Activated CD4-positive, alpha-beta T cell treated with anti-CD3 and anti-CD28 coated beads, Interleukin-2, amount 50 U/mL, for 48 hours (primary cell): ENCODE measurements around the gene GABRR1.
"Not testable (repeated sequence)": the region's sequence is repeated elsewhere in the genome, so short reads cannot be mapped to it uniquely, and the experiment has no call there.

Experiments
- DNase-seq, 2 experiments: peaks; one replicate each; pipeline ENCODE4 v3.0.0-alpha.2; 2020

Gene GABRR1

DNA sequence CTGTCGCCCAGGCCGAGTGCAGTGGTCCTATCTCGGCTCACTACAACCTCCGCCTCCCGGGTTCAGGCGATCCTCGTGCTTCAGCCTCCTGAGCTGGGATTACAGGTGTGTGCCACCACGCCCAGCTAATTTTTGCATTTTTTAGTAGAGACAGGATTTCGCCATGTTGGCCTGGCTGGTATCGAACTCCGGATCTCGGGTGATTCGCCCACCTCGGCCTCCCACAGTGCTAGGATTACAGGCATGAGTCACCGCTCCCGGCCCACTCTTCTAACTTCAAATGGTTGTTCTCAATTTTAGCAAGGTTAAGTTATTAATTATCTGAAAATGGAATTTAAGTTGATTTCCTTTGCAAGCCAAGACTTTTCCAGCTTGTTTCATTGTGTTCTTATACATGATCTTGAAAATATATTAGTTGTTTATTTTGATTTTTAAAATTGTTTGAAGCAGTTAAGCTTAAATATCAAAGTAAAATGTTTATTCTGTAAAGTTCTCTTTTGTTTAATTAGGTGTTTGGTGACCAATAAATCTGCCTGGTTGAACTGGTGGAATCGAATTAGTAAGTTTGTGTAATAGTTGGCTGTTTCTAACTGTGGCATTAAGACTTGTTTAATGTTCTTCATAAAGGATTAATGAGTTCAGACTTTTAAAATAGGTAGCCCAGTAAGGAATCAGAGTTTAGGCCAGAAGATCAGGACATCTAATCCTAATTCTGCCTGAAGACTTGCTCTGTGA lies 69.0 kb downstream of the GABRR1 start:
- DNase-seq, result peak; percentile 34 to 39

DNA sequence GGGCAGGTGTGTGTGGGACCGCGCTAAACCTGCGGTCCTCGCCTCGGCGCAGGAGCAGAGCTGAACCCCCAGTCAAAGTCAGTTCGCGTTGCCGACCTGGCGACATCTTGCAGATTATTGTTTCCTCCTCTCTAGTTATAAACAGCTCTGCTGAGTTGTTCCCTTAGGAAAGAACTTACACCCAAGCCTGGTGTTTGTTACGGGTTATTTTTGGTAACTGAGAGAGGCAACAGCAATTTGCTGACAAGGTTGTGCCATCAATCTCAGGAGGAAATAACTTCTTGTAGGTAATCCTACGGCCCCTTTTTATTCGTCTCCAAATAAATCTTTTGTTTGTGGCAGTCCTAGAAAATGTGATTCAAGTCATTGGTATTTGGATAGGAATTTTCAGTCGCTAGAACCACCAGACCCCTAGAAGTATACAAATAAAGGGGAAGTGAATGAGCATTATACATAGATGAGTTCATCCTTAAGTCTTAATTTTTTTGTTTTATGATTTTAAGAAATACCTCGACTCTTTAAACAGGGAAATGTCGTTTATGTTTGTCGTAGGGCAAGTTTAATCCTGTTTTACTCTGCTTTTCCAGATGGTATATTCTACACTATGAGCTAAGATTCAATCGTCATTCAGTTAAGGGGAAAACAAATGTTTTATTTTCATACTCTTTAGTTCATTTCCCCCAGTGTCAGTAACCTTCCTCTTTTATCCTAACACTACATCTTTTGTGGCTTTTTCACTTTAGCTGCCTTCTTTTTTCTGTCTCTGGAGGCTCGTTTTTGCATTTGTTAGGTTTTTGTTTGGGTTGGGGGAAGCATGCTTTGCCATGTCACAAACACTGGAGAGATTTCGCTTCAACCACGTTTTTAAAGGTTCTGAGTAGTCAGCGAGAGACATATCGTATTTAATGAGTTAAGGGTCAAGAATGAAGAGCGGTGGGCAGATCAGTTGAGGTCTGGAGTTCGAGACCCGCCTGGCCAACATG lies 70.1 kb downstream of the GABRR1 start:
- DNase-seq, result peak; percentile 35 to 45

DNA sequence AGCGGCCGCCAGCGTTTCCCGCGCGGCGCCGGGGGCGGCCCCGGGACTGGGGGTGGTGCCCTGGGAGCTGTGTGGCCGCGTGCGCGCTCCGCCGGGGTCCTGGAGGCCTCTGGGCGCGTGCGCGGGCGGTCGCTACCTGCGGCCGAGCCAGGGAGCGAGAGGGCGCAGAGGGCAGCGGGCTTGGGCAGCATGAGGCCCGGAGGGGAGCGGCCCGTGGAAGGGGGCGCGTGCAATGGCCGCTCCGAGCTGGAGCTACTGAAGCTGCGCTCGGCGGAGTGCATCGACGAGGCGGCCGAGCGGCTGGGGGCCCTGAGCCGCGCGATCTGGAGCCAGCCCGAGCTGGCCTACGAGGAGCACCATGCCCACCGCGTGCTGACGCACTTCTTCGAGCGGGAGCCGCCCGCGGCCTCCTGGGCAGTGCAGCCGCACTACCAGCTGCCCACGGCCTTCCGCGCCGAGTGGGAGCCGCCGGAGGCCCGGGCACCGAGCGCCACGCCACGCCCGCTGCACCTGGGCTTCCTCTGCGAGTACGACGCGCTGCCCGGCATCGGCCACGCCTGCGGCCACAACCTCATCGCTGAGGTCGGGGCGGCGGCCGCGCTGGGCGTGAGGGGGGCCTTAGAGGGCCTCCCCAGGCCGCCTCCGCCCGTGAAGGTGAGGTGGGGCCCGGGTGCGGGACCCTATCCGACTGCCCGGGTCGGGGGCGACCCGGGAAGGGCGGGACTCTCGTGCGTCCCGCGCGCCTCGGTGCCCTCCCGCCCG lies 71.0 kb downstream of the GABRR1 start, which contains the start of gene PM20D2:
TSS of gene PM20D2 (plus strand) at position 100 of the 762 bp plus-strand sequence. CDS start at position 190, 90 bp downstream.
- peak; percentile 69 to 75 for DNase-seq

- no peak for DNase-seq
Observed at GRCh38 chr6:89145091-89145955, 71.8 kb downstream of the GABRR1 start.

DNA sequence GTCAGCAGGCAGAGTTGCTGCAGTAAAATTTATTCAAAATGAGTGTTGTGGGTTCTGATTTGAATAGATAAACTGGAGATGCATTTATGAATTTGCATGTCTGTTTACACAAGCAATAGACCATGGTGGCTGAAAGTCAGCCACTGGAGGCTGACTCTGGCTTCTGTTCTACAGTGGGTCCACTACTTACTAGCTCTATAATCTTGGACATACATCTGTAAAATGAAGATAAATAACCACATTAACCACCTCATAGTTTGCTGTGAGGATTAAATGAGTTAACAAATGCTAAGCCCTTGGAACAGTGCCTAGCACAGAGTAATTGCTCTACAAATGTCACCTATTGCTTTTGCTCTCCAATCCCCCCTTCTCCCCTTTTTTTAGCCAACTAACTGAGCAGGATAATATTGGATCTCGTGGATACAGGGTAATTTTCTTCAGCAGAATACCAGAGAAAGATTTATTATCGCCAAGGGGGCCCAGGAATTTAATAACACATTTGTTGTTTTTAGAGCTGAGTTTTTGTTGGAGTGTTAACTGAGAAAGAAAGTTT lies 72.7 kb downstream of the GABRR1 start:
- DNase-seq, result peak in 1 of 2 experiments; percentile 9

DNA sequence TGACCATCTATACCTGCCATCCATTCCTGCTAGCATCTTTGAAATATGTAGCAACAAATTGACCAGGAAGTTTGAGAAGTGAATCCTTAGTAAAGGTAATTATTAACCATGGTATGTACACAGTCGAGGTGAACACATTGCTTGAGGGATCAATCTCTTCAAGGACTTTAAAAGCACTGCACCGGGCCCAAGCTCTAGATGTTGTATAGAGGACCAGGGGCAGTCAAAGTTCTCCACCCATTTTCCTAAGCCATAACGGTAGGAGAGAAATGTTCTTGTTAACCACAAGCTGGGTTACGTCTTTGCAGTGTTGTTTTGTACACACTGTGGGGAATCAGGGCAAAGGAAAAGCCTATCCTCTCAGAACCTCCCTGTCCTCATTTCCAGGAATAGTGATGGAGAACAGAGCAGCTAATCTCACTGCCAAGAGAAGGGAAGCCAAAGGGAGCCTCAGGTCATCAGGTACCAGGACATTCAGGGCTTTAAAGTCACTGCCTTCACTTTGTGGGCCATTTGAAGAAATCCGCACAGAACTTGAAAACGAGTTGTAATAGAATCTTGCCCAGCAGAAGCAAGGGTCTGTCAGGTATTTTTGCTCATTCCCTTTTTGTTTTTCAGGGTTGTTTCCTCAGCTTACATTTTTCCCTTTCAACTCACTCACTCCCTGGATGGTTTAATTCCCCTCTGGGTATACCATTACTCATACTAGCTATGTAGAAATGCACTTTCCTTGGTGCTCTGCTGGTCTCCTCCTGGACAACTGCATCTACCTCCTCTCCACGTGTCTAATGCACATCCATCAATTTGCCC lies 76.6 kb downstream of the GABRR1 start:
- DNase-seq, result no peak

GRCh38 chr6:89139509-89140346 lies 77.4 kb downstream of the GABRR1 start:
- no peak for DNase-seq

DNA sequence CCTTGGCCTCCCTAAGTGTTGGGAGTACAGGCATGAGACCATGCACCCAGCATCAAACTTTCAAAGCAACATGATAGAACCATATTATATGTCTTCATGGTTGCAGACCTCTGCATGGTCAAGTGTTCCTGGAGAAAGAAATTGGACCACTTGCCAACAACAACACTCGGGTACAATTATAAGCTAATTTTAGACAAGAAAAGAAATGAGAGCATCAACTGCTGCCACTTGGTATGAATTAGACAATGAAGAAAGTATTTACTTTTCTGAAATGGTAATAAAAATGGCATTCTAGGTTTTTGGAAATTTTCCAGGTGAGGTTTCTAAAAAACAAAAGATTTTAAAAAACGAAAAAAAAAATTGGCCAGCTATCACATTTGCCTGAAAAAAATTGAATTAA lies 79.0 kb downstream of the GABRR1 start:
- no peak for DNase-seq

DNA sequence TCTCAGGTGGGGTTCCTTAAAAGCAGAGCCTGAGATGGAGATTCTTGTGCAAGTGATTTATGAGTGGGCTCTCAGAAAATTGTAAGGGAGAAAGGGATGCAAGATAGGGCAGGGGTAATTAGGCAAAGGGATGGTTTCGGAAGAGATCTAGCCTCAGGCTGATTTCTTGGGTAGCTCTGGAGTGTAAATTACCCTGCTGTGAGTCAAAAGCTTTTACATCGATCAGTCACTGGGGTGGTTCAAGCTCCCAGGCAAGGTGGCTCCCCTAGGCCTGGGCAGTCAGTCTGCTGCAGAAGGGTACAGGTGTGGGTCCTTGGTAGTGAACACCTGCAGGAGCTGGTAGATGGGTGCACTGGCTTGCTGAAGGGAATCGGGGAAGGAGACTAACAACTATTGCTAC lies 82.4 kb downstream of the GABRR1 start:
- DNase-seq, result no peak

DNA sequence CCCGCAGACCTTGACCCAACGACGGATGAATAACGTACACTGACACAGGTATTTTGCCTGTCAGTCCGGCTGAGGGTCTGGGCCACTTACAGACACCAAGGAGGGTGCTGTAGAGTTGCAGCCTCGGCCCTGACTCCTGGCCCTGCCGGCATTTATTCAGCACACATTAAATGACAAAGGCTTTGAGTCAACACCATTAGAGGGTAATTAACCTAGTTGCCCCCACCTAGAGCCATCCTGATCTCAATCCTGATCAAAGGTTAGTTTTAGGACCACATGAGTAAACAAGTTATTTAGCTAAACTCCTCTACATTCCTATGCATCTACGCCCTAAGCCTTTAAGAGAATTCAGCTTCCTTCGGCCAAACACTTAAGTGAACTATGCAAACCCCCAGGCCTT lies 83.2 kb downstream of the GABRR1 start:
- no peak for DNase-seq

DNA sequence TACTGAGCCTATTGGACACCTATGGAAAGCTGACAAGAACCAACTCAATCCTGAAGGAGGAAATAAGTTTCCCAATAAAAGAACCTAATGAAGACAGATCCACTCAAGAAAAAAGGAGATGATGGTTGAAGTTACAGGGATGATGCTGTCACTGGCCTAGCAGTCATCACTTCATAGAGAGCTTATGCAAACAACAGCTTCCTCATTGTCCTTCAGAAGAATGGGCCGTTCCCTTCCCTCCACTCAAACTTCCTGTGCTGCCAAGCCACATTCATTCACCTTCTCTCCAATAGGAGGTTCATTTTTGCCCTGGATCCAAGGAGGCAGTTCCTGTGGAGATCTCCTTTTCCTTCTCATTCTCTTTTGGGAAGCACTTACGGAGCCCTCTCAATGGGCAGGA lies 85.1 kb downstream of the GABRR1 start:
- DNase-seq, result no peak

- DNase-seq, result no peak
Observed at GRCh38 chr6:89131599-89131998, 85.6 kb downstream of the GABRR1 start.

DNA sequence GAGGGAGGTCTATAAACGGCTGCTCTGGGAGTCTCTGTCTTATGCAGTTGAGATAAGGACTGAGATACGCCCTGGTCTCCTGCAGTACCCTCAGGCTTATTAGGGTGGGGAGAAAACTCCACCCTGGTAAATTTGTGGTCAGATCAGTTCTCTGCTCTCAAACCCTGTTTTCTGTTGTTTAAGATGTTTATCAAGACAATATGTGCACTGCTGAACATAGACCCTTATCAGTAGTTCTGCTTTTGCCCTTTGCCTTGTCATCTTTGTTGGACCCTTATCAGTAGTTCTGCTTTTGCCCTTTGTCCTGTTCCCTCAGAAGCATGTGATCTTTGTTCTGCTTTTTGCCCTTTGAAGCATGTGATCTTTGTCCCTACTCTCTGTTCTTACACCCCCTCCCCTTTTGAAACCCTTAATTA lies 88.9 kb downstream of the GABRR1 start:
- not testable (repeated sequence) for DNase-seq
